HL-60 (cell line): ENCODE measurements around the gene LRMDA.

Experiments
- DNase-seq, 2 experiments: peaks; one replicate each; pipeline ENCODE4 v3.0.0-alpha.2; 2010 to 2020; ENCODE audit warnings: low read depth in 1 of 2, low spot score in 1 of 2
- H3K27ac ChIP-seq: fragments of 250-450 bp; sonication (Bioruptor Pico); replicated peaks from 2 replicates; pipeline ENCODE4 v1.5.1; 2020; ENCODE audit warnings: mild to moderate bottlenecking, moderate library complexity
- H3K27me3 ChIP-seq: fragments of 250-450 bp; sonication (Bioruptor Pico); 2 replicates; pipeline ENCODE4 v1.5.1; 2021; ENCODE audit warnings: mild to moderate bottlenecking, moderate library complexity; ENCODE audit not compliant: insufficient read depth, poor library complexity, severe bottlenecking
- H3K4me3 ChIP-seq: replicated peaks from 2 replicates; pipeline ENCODE4 v1.5.1; 2011; ENCODE audit warnings: mild to moderate bottlenecking, control low read depth, low read length; ENCODE audit not compliant: insufficient read depth
- GABPA ChIP-seq: IDR thresholded peaks from 2 replicates; pipeline ENCODE4 v1.6.1; 2012; ENCODE audit warnings: low read depth
- POLR2AphosphoS5 ChIP-seq: IDR thresholded peaks from 2 replicates; pipeline ENCODE4 v1.6.1; 2012; ENCODE audit warnings: low read depth
- SPI1 ChIP-seq: IDR thresholded peaks from 2 replicates; pipeline ENCODE4 v1.6.1; 2012; ENCODE audit warnings: low read depth, mild to moderate bottlenecking, borderline replicate concordance
- TF ChIP-seq, protein P1 (sequence below): IDR thresholded peaks from one replicate; pipeline ENCODE4 v1.5.1; 2011; ENCODE audit warnings: low read length, control low read depth, inconsistent platforms; ENCODE audit not compliant: insufficient read depth
- TF ChIP-seq, protein P2 (sequence below): IDR thresholded peaks from 2 replicates; pipeline ENCODE4 v1.6.1; 2012; ENCODE audit warnings: low read depth; ENCODE audit not compliant: insufficient replicate concordance

LRMDA gene

DNA sequence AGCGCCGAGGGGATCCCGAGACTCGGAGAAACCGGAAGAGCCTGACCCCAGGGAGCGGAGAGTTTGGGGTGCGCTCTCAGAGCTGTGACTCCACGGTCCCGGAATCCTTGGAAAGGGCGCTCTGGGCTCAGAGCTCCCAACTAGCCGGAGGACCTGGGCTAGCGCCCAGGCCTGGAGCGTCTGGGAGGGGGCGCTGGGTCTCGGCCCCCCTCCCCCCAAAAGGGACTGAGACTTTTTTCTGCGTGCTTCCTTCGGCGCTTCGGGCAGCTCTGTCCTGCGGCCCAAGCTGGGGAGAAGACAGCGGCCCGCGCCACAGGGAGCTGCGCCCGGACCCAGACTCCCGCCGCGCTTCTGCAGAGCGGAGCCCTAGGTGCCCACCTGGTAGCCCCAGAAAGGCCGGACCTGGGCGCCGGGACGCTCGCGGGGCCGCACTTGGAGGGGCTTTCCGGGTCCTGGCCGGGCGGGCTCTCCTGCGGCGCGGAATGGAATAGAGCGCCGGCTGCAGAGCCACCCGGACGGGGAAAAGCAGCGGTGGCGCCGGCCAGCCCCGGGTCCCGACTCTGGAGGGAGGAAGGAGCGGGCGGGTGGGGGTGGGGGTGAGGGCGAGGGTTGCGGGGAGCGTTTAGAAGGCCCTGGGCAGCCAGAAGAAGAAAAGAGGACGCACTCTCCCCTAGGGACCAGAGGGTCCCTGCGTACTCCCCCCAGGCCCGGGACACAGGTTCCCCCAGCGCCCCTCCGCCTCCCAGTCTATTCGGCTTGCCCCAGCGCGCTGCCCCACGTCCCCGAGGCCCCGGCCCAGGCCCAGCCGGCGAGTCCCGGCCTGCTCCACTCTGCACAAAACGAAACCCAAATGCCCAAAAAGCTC is 34.6 kb upstream of the LRMDA start:
- H3K4me3 ChIP-seq = no peak overlapping the region
- H3K27ac ChIP-seq = no peak overlapping the region
- peaks cover 2% of the 10 kb centered on the region for H3K27me3 ChIP-seq
- no peak for DNase-seq
- TF ChIP-seq, protein P1, sequence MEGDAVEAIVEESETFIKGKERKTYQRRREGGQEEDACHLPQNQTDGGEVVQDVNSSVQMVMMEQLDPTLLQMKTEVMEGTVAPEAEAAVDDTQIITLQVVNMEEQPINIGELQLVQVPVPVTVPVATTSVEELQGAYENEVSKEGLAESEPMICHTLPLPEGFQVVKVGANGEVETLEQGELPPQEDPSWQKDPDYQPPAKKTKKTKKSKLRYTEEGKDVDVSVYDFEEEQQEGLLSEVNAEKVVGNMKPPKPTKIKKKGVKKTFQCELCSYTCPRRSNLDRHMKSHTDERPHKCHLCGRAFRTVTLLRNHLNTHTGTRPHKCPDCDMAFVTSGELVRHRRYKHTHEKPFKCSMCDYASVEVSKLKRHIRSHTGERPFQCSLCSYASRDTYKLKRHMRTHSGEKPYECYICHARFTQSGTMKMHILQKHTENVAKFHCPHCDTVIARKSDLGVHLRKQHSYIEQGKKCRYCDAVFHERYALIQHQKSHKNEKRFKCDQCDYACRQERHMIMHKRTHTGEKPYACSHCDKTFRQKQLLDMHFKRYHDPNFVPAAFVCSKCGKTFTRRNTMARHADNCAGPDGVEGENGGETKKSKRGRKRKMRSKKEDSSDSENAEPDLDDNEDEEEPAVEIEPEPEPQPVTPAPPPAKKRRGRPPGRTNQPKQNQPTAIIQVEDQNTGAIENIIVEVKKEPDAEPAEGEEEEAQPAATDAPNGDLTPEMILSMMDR = no peak
- TF ChIP-seq POLR2AphosphoS5 (no peak), GABPA (no peak), SPI1 (no peak)
- TF ChIP-seq, protein P2, sequence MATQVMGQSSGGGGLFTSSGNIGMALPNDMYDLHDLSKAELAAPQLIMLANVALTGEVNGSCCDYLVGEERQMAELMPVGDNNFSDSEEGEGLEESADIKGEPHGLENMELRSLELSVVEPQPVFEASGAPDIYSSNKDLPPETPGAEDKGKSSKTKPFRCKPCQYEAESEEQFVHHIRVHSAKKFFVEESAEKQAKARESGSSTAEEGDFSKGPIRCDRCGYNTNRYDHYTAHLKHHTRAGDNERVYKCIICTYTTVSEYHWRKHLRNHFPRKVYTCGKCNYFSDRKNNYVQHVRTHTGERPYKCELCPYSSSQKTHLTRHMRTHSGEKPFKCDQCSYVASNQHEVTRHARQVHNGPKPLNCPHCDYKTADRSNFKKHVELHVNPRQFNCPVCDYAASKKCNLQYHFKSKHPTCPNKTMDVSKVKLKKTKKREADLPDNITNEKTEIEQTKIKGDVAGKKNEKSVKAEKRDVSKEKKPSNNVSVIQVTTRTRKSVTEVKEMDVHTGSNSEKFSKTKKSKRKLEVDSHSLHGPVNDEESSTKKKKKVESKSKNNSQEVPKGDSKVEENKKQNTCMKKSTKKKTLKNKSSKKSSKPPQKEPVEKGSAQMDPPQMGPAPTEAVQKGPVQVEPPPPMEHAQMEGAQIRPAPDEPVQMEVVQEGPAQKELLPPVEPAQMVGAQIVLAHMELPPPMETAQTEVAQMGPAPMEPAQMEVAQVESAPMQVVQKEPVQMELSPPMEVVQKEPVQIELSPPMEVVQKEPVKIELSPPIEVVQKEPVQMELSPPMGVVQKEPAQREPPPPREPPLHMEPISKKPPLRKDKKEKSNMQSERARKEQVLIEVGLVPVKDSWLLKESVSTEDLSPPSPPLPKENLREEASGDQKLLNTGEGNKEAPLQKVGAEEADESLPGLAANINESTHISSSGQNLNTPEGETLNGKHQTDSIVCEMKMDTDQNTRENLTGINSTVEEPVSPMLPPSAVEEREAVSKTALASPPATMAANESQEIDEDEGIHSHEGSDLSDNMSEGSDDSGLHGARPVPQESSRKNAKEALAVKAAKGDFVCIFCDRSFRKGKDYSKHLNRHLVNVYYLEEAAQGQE = no peak

DNA sequence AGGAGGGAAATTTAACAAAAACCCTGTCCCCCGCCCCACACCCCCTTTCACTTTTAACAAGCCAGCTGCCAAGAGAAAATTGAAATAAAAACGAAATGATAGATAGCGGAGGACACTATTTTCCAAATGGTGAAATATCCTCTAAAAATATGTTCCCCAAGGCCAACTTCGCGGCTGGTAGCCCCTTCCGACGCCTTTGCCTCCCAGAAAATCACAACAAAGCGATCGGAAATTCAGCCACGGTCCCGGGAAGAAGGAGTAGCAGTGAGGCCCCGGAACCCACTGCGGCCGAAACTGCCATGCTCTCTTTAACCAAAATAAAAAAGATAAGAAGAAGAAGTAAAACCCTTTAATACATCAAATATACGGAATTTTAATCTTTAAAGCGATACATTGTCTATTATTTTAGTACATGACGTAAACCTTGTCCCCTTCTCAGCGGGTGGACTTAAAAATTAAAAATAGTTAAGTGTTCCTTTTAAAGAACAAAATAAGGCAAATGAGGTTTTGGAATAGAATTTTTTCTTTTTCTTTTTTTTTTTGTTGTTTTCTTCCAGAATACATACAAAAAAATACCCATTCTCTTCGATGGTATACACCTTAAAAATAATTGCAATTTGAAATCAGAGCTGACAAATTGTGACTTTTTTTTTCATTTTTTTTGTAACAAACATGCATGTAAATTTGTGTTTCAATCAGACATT is 33.8 kb upstream of the LRMDA start:
- no peak overlapping the region for H3K4me3 ChIP-seq
- no peak for DNase-seq
- H3K27me3 ChIP-seq = peaks cover 2% of the 10 kb centered on the region
- no peak overlapping the region for H3K27ac ChIP-seq
- no peak for TF ChIP-seq SPI1
- TF ChIP-seq, protein P2 = no peak
- no peak for TF ChIP-seq GABPA
- TF ChIP-seq, protein P1 = no peak
- no peak for TF ChIP-seq POLR2AphosphoS5

DNA sequence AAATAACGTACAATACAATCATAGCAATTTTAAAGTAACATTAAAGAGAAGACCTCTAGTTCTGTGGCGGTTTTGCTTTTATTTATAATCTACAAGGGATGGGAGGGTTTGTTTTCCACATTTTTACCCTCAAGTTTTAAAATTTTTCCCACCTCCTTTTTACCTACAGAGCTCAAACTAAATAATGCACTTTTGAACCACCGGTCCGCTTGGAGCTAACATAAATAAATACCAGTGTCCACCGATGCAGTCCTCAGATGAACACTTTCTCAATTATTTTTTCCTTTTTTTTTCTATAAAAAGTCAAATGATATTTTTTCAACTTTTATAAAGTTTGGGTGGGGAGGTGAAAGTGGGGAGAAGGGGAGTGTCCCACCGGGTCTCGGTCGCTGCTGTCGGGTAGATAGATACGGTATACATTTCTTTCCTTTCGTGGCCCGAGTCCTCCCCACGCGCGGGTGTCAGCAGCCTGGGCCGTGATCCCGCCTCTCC is 33.2 kb upstream of the LRMDA start:
- H3K27me3 ChIP-seq = peaks cover 2% of the 10 kb centered on the region
- DNase-seq = no peak
- TF ChIP-seq, protein P2 = no peak
- TF ChIP-seq SPI1 (no peak), GABPA (no peak)
- H3K27ac ChIP-seq = no peak overlapping the region
- no peak overlapping the region for H3K4me3 ChIP-seq
